Measurements from ENCODE around the gene TAS2R5. TPM values are rescaled to one million over a fixed set of nuclear protein-coding genes. Genes with fewer than 3 reads are reported as not detected.
"Not testable (repeated sequence)": the region's sequence is repeated elsewhere in the genome, so short reads cannot be mapped to it uniquely, and the experiment has no call there.

The TAS2R5 gene
- total and polyA plus RNA-seq, 2 donors (not counting 1 experiment from before 2014, with no cell fraction given): 0.07 to 1.3 TPM

DNA sequence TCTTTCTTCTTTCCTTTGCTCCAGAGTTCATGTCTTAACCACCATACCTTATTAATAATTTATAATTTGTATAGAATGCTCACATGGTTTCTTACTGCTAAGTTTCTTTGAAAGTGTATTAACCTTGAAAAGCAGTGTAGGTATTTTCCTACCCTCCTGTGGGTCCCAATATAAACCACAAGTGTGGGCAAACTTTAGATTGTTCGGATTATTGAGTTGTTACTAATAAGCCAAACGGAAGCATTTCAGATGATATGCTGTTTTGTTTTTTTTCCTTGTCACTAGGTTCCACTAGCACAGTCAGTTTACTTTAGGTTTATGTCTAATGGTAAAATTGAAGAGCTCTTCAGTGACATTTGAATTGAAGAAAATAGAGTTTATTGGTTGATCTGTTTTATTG is 41.6 kb upstream of the TAS2R5 start:
- TF ChIP-seq EZH2 (IDR thresholded peaks at IDR 0.05; ENCODE audit: low read length, missing control alignments): no peak
- TF ChIP-seq, protein P1, sequence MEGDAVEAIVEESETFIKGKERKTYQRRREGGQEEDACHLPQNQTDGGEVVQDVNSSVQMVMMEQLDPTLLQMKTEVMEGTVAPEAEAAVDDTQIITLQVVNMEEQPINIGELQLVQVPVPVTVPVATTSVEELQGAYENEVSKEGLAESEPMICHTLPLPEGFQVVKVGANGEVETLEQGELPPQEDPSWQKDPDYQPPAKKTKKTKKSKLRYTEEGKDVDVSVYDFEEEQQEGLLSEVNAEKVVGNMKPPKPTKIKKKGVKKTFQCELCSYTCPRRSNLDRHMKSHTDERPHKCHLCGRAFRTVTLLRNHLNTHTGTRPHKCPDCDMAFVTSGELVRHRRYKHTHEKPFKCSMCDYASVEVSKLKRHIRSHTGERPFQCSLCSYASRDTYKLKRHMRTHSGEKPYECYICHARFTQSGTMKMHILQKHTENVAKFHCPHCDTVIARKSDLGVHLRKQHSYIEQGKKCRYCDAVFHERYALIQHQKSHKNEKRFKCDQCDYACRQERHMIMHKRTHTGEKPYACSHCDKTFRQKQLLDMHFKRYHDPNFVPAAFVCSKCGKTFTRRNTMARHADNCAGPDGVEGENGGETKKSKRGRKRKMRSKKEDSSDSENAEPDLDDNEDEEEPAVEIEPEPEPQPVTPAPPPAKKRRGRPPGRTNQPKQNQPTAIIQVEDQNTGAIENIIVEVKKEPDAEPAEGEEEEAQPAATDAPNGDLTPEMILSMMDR (conservative IDR thresholded peaks at IDR 0.05 in 1 of 2, IDR thresholded peaks at IDR 0.05 in 1 of 2; ENCODE audit: low read depth in 1 of 2, low read length in 2 of 2): no peak
- Histone ChIP-seq H3K27me3 (ENCODE audit: control insufficient read depth, insufficient read depth, low read length) (no peaks in the 10 kb centered on the region), H4K20me1 (ENCODE audit: control insufficient read depth, extremely low read depth, insufficient read depth, low read length) (no peaks in the 10 kb centered on the region), H3K27ac (ENCODE audit: insufficient read depth, low read length) (no peak overlapping the region), H3K9me3 (ENCODE audit: control insufficient read depth, insufficient read depth, low read depth, low read length) (no peaks in the 10 kb centered on the region), H3K36me3 (ENCODE audit: control insufficient read depth, insufficient read depth, low read length) (peaks cover 17% of the 10 kb centered on the region), H3K79me2 (ENCODE audit: control insufficient read depth, insufficient read depth, low read length) (no peaks in the 10 kb centered on the region), H3K4me2 (ENCODE audit: extremely low read depth, insufficient read depth, low read length) (no peak overlapping the region), H3K4me3 (replicated peaks in 1 of 4; ENCODE audit: control extremely low read depth in 1 of 4, insufficient read depth in 1 of 4, low read depth in 3 of 4, low read length in 4 of 4) (no peak overlapping the region), H3K9ac (ENCODE audit: insufficient read depth, low read length) (no peak overlapping the region), H2AFZ (ENCODE audit: low read length) (no peak overlapping the region), H3K4me1 (ENCODE audit: control insufficient read depth, extremely low read depth, insufficient read depth, low read length) (no peaks in the 10 kb centered on the region)
- DNase-seq (ENCODE audit: low read depth in 2 of 2): peak in 1 of 2 donors; percentile 57

DNA sequence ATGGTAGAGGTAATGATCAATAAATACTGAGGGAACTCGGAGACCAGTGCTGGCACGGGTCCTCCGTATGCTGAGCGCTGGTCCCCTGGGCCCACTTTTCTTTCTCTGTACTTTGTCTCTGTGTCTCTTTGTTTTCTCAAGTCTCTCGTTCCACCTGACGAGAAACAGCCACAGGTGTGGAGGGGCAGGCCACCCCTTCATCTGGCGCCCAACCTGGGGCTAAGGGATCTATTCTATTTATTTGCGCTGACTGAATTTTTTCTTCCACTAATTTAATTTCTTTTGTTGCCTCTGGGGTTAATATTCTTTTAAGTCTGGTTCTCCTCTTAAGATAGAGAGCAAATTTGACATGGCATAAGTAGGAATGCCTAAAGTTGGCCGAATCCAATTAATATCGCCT is 38.1 kb upstream of the TAS2R5 start:
- H3K27me3 ChIP-seq (ENCODE audit: control insufficient read depth, insufficient read depth, low read length); H3K9ac ChIP-seq (ENCODE audit: insufficient read depth, low read length); H3K36me3 ChIP-seq (ENCODE audit: control insufficient read depth, insufficient read depth, low read length); H3K27ac ChIP-seq (ENCODE audit: insufficient read depth, low read length); H3K79me2 ChIP-seq (ENCODE audit: control insufficient read depth, insufficient read depth, low read length); H4K20me1 ChIP-seq (ENCODE audit: control insufficient read depth, extremely low read depth, insufficient read depth, low read length); H2AFZ ChIP-seq (ENCODE audit: low read length); H3K4me1 ChIP-seq (ENCODE audit: control insufficient read depth, extremely low read depth, insufficient read depth, low read length); H3K9me3 ChIP-seq (ENCODE audit: control insufficient read depth, insufficient read depth, low read depth, low read length); H3K4me2 ChIP-seq (ENCODE audit: extremely low read depth, insufficient read depth, low read length); H3K4me3 ChIP-seq (replicated peaks in 1 of 4; ENCODE audit: control extremely low read depth in 1 of 4, insufficient read depth in 1 of 4, low read depth in 3 of 4, low read length in 4 of 4): not testable (repeated sequence)
- peak; percentile 5 to 34 for DNase-seq (ENCODE audit: low read depth in 2 of 2)

DNA sequence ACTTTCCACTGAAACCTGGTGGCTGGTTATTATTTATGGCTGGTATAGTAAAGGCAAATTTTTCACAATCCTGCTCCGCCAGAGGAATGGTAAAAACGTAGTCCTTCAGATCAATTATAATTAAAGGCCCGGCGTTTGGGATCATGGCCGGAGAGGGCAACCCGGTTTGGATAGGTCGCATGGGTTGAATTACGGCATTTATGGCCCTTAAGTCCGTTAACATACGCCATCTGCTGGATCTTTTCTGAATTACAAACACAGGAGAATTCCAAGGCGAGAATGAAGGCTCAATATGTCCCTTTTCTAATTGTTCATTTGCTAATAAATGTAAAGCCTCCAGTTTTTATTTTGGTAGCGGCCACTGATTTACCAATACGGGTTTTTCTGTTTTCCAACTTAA is 37.4 kb upstream of the TAS2R5 start:
- Histone ChIP-seq H4K20me1 (ENCODE audit: control insufficient read depth, extremely low read depth, insufficient read depth, low read length) (no peaks in the 10 kb centered on the region), H3K27ac (ENCODE audit: insufficient read depth, low read length) (no peak overlapping the region), H3K9me3 (ENCODE audit: control insufficient read depth, insufficient read depth, low read depth, low read length) (no peaks in the 10 kb centered on the region), H2AFZ (ENCODE audit: low read length) (no peak overlapping the region), H3K27me3 (ENCODE audit: control insufficient read depth, insufficient read depth, low read length) (no peaks in the 10 kb centered on the region), H3K79me2 (ENCODE audit: control insufficient read depth, insufficient read depth, low read length) (no peaks in the 10 kb centered on the region), H3K36me3 (ENCODE audit: control insufficient read depth, insufficient read depth, low read length) (peaks cover 10% of the 10 kb centered on the region), H3K9ac (ENCODE audit: insufficient read depth, low read length) (no peak overlapping the region), H3K4me2 (ENCODE audit: extremely low read depth, insufficient read depth, low read length) (no peak overlapping the region), H3K4me3 (replicated peaks in 1 of 4; ENCODE audit: control extremely low read depth in 1 of 4, insufficient read depth in 1 of 4, low read depth in 3 of 4, low read length in 4 of 4) (no peak overlapping the region), H3K4me1 (ENCODE audit: control insufficient read depth, extremely low read depth, insufficient read depth, low read length) (no peaks in the 10 kb centered on the region)
- DNase-seq (ENCODE audit: low read depth in 2 of 2): peak in 1 of 2 donors; percentile 3
- TF ChIP-seq, protein P1 (conservative IDR thresholded peaks at IDR 0.05 in 1 of 2, IDR thresholded peaks at IDR 0.05 in 1 of 2; ENCODE audit: low read depth in 1 of 2, low read length in 2 of 2): peak in 1 of 2 donors; percentile 35
- TF ChIP-seq EZH2 (IDR thresholded peaks at IDR 0.05; ENCODE audit: low read length, missing control alignments): no peak

All from fibroblast of lung (primary cell).